Ishikawa (cell line): ENCODE data around the gene GADL1.

Experiments used
- CEBPB ChIP-seq: IDR thresholded peaks from 2 replicates; pipeline ENCODE4 v1.6.1; 2012
- CREB1 ChIP-seq: IDR thresholded peaks from 2 replicates; pipeline ENCODE4 v1.6.1; 2012; ENCODE audit warnings: low read depth
- EGR1 ChIP-seq: IDR thresholded peaks from 2 replicates; pipeline ENCODE4 v1.6.1; 2012
- EP300 ChIP-seq: IDR thresholded peaks from 2 replicates; pipeline ENCODE4 v1.6.1; 2012; ENCODE audit warnings: borderline replicate concordance
- FOXM1 ChIP-seq: IDR thresholded peaks from 2 replicates; pipeline ENCODE4 v1.6.1; 2012; ENCODE audit warnings: low read depth, borderline replicate concordance
- NFIC ChIP-seq: IDR thresholded peaks from 2 replicates; pipeline ENCODE4 v1.6.1; 2012
- RAD21 ChIP-seq: IDR thresholded peaks from 2 replicates; pipeline ENCODE4 v1.6.1; 2012; ENCODE audit warnings: low read depth
- TAF1 ChIP-seq: IDR thresholded peaks from 2 replicates; pipeline ENCODE4 v1.6.1; 2012; ENCODE audit warnings: low read depth, mild to moderate bottlenecking
- TCF12 ChIP-seq: IDR thresholded peaks from 2 replicates; pipeline ENCODE4 v1.6.1; 2012; ENCODE audit warnings: low read depth
- TEAD4 ChIP-seq: IDR thresholded peaks from 2 replicates; pipeline ENCODE4 v1.6.1; 2012
- YY1 ChIP-seq: IDR thresholded peaks from 2 replicates; pipeline ENCODE4 v1.6.1; 2012; ENCODE audit warnings: low read depth
- ZBTB7A ChIP-seq: IDR thresholded peaks from 2 replicates; pipeline ENCODE4 v1.6.1; 2012; ENCODE audit warnings: low read depth
- TF ChIP-seq, protein P1 (sequence below): IDR thresholded peaks from 2 replicates; pipeline ENCODE4 v1.6.1; 2012
- TF ChIP-seq, protein P2 (sequence below): IDR thresholded peaks from 2 replicates; pipeline ENCODE4 v1.6.1; 2012; ENCODE audit warnings: low read depth, mild to moderate bottlenecking
- TF ChIP-seq, protein P3 (sequence below): IDR thresholded peaks from 2 replicates; pipeline ENCODE4 v1.6.1; 2012

Gene GADL1

DNA sequence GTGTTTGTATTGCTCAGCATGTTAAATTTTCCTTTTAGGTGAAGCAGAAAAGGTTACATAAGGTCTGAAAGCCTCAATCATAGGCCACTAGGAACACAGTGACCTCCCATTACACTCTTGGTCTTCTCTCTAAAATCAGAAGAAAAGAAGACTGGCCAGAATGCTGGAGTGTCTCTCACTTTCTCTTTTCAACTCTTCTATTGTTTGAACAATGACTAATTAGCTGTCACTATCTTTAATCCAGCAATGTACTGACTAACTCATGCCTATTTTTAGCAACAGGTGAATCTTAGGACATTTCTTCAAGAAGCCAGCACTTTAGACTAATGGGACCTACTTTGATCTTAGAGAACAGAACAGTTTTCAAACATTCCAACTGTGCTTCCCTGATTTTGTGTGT lies 145.2 kb downstream of the GADL1 start:
- TF ChIP-seq, protein P1, sequence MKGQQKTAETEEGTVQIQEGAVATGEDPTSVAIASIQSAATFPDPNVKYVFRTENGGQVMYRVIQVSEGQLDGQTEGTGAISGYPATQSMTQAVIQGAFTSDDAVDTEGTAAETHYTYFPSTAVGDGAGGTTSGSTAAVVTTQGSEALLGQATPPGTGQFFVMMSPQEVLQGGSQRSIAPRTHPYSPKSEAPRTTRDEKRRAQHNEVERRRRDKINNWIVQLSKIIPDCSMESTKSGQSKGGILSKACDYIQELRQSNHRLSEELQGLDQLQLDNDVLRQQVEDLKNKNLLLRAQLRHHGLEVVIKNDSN = no peak
- TF ChIP-seq, protein P2, sequence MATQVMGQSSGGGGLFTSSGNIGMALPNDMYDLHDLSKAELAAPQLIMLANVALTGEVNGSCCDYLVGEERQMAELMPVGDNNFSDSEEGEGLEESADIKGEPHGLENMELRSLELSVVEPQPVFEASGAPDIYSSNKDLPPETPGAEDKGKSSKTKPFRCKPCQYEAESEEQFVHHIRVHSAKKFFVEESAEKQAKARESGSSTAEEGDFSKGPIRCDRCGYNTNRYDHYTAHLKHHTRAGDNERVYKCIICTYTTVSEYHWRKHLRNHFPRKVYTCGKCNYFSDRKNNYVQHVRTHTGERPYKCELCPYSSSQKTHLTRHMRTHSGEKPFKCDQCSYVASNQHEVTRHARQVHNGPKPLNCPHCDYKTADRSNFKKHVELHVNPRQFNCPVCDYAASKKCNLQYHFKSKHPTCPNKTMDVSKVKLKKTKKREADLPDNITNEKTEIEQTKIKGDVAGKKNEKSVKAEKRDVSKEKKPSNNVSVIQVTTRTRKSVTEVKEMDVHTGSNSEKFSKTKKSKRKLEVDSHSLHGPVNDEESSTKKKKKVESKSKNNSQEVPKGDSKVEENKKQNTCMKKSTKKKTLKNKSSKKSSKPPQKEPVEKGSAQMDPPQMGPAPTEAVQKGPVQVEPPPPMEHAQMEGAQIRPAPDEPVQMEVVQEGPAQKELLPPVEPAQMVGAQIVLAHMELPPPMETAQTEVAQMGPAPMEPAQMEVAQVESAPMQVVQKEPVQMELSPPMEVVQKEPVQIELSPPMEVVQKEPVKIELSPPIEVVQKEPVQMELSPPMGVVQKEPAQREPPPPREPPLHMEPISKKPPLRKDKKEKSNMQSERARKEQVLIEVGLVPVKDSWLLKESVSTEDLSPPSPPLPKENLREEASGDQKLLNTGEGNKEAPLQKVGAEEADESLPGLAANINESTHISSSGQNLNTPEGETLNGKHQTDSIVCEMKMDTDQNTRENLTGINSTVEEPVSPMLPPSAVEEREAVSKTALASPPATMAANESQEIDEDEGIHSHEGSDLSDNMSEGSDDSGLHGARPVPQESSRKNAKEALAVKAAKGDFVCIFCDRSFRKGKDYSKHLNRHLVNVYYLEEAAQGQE = no peak

DNA sequence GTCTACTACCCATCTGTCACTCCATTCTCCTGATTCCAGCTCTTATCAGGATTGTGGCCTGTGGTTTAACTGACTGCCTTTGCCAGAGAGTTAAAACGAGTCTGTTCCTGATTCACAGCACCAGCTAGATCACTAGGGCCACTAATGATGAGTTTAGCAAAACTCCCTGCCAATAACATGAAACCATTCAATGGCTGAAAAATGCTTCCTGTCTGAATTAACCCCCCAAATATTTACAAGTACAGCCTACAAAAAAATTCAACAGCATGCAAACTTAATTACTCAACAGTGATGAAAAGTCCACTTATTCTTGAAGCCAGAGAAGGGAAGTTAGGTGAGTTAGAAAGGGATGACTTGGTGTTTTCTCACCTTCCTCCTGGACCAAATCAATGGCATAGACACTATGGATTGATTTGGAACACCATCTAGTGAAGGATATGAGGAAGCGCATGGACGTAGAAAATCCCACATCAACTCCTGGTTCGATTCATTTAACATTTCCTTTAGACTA lies 146.6 kb downstream of the GADL1 start:
- TF ChIP-seq RAD21 = peak; percentile 73
- TF ChIP-seq TAF1 = no peak

DNA sequence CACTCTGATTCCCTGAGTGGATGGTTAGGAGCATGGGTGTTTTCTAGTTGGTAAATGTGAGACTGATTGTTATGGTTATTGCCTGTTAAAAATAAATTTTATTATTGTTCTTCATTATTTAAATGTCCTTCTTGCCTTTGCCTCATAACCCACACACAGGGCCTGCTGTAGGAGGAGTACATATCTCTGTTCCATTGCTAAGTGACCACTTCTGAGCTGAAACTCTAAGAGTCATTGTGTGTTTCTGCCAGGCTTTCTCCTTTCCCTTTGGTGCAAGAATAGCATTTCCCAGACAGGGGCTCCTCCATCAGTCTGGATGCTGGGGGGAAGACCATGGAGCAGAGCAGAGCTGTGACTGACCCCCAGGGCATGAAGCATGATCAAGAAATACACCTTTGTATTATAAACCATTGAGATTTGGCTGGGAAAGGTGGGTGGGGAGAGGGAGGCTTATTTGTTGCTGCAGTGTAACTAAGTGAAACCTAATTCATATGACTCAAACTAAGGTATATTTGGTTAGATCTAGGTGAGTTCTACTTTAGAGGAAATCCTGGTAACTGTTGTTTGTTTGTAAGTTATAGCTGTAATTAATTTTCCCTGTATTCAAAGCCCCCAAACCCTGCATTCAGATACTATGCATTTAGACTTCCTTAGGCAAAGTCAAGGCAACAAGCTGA lies 150.7 kb downstream of the GADL1 start:
- TF ChIP-seq ZBTB7A (no peak), CREB1 (no peak)
- TF ChIP-seq, protein P2 = no peak

DNA sequence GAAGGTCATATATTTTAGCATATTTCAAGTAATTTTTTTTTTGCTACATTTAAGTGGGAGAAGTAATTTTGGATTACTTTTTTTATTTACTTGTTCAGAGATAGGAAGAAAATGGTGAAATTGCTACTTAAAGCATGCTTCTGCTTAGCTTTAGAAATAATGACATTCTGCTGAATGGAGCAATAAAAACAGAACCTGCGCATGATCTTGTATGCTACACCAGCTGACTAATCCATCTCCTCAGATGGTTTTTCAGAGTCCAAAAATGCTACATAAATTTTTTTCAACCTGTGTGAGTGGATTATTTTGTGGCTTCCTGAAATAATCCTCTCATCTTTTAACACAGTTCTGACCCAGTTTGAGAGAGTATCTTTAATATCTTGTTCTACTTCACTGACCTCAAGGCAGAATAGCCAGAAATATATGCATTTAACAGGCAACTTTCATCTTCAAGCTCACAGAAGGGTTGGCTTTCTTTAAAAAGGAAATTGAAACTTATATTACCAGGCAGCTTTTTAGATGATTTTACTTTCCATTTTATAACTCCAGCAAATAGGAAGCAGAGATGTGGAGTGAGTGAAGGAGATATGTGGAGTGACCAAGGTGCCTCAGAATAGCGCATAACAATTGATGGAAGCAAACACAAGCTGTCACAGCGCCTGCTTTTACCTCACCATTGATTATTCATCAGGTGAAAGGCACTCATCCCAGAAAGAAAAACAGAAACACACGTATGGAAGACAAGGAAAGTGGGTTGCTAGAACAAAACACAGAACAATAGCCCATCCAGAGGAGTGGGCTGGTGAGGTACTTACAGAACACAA lies 151.5 kb downstream of the GADL1 start:
- TF ChIP-seq TCF12 = no peak

DNA sequence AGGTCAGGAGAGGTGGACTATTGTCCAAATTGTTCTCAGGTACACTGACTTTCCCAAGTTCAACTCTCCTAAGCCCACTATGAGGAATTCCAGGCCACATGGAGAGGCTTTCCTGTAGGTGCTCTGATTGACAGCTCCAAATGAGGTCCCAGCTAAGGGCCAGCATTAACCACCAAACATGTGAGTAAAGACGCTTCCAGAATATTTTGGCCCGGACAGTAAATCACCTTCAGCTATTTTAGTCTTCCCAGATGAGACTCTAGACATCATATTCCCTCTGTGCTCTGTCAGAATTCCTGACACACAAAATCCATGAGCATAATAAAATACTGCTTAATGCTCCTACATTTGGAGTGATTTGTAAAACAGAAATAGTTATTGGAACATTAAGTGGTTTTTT lies 152.6 kb downstream of the GADL1 start:
- TF ChIP-seq CREB1 (no peak), YY1 (no peak), NFIC (no peak), TAF1 (no peak)
- TF ChIP-seq, protein P2 = no peak

DNA sequence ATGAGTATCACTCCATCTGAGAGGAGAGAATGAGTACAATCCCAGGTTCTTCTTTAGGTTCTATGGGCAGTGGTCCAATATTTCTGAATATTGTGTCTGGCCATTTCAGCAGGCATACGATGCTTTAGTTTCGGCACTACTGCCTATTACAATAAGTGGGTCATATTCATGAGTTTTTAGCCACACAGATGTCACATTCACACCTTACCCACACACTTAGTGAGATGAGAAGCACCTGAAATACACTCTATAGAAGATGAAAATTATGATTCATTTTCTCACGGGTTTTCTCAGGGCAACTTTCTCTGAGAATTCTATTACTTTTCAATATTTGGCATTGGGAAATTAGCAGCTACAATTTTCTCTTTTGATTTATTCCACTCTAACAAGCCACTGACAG lies 155.9 kb downstream of the GADL1 start:
- TF ChIP-seq FOXM1 (no peak), YY1 (no peak), TAF1 (no peak), CEBPB (no peak), TEAD4 (no peak), EP300 (no peak), ZBTB7A (no peak), TCF12 (no peak), NFIC (no peak), CREB1 (no peak), EGR1 (no peak), RAD21 (no peak)
- TF ChIP-seq, protein P1 = no peak
- TF ChIP-seq, protein P3, sequence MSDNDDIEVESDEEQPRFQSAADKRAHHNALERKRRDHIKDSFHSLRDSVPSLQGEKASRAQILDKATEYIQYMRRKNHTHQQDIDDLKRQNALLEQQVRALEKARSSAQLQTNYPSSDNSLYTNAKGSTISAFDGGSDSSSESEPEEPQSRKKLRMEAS = no peak
- TF ChIP-seq, protein P2 = no peak
